Activated CD4-positive, alpha-beta T cell treated with anti-CD3 and anti-CD28 coated beads, Interleukin-2, Interleukin-6, amounts not matched to agents 100 ng/mL and 50 ng/mL, durations not matched to agents 16 hours and 8 hours (primary cell): ENCODE measurements around the gene GDA.
"Not testable (repeated sequence)": the region's sequence is repeated elsewhere in the genome, so short reads cannot be mapped to it uniquely, and the experiment has no call there.

Experiments
- DNase-seq: peaks from one replicate; pipeline ENCODE4 v3.0.0-alpha.2; 2020

GDA gene

GRCh38 chr9:72211047-72211446 is 61.8 kb downstream of the GDA start:
- DNase-seq, result no peak

DNA sequence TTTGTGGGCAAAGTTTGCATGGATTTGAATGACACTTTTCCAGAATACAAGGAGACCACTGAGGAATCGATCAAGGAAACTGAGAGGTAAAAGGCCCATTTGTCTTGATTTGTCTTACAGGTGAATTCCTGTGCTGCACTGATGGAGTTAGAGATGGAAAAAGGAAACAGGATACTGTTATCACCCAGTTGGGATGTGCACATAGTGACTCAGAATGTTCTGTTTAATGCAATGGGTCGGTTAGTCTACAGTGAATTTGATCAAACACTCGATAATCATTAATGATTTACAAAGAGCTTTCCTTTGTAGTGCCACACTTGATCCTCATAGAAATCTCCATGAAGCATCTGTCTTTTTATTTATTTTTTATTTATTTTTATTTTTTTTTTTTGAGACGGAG is 64.7 kb downstream of the GDA start:
- no peak for DNase-seq

GRCh38 chr9:72217306-72217842 is 68.1 kb downstream of the GDA start:
- DNase-seq, result no peak

GRCh38 chr9:72220589-72220988 is 71.3 kb downstream of the GDA start:
- no peak for DNase-seq

DNA sequence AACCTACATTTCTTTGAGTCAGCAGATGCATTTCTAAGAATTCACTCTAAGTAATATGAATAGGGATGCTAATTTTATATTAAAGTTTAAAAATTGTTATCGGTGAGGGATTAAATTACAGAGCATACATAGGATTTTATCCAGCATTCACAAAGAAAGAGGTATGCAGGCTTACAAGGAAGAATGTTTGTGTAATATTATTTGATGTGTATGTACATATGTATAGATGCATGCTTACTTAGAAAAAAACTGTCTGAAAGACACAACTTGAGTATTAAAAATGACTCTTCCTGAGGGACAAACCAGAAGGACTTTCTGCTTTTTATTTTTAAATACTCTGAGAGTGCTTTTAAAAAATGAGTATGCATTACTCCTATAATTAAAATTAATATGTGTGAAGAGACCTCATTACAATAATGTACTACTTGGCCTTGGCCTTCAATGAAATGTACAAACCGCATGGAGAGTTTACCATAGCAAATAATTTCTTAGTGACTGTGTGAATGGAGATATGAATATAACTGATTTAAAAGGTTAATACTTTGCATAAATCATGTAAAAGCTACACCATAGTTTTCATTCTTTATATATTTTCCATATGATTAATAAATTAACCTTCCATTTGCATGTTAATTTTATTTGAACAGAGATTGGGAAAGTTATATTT is 77.0 kb downstream of the GDA start:
- no peak for DNase-seq

GRCh38 chr9:72228282-72228681 is 79.0 kb downstream of the GDA start:
- no peak for DNase-seq

DNA sequence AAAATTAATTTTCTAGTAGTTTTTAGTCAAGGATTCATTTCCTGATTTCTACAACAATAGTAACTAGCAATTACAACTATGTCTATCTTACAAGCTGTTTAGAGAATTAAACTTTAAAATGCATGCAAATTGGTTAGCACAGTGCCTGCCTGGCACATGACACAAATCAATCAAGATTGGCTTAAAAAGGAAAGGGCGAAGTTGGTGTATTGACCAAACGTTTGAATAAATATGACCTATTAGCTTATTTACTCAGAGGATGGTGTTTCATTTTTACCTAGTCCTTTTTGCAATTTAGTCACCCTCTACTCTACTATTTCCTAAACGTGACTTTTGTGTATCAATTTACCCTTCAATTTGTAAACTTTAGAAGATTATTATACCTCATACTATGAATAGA is 83.5 kb downstream of the GDA start:
- DNase-seq, result no peak

GRCh38 chr9:72247549-72247948 is 98.3 kb downstream of the GDA start:
- DNase-seq, result no peak

DNA sequence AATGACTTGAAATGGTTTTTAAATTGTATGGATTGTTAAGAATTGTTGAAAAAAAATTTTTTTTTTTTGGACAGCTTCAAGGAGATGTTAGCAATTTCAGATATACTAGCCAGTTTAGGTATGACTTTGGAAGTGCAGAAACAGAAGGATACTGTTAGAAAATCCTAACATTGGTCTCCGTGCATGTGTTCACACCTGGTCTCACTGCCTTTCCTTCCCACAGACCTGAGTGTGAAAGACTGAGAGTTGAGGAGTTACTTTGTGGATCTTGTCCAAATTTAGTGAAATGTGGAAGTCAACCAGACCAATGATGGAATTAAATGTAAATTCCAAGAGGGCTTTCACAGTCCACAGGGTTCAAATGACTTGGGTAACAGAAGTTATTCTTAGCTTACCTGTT is 102.3 kb downstream of the GDA start:
- DNase-seq, result no peak

GRCh38 chr9:72254901-72255545 is 105.8 kb downstream of the GDA start:
- DNase-seq, result no peak

GRCh38 chr9:72255569-72255968 is 106.3 kb downstream of the GDA start:
- no peak for DNase-seq

GRCh38 chr9:72256931-72257330 is 107.7 kb downstream of the GDA start:
- DNase-seq, result no peak

GRCh38 chr9:72257814-72258213 is 108.6 kb downstream of the GDA start:
- DNase-seq, result no peak

- DNase-seq, result no peak
Observed at GRCh38 chr9:72262063-72262462, 112.8 kb downstream of the GDA start.

- DNase-seq, result no peak
Observed at GRCh38 chr9:72263572-72263971, 114.3 kb downstream of the GDA start.

DNA sequence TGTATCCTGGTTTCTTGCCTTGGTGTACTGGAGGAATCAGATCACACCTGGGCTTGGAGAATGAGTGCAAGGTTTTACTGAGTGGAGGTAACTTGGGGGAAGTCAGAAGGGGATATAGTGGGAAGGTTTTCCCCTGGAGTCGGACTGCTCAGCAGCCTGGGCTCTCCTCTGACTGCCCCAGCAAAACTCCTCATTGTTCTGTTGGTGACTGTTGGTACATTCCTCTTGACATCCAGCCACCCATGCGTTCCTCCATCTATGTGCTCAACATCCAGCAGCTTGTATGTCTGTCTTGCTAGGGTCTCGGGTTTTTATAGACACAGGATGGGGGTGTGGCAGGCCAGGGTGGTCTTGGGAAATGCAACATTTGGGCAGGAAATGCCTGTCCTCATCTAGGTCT is 119.7 kb downstream of the GDA start:
- no peak for DNase-seq

DNA sequence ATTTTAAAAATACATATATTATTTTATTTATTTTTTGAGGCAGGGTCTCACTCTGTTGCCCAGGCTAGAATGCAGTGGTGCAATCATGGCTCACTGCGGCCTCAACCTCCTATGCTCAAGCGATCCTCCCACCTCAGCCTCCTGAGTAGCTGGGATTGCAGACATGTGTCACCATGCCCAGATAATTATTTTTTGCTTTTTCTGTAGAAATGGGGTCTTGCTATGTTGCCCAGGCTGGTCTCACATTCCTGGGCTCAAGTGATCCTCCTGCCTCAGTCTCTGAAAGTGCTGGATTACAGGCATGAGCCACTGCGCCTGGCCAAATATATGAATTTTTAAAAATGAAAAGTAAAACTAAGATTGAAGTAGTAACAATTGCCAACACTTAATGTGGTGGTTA is 121.1 kb downstream of the GDA start:
- not testable (repeated sequence) for DNase-seq

DNA sequence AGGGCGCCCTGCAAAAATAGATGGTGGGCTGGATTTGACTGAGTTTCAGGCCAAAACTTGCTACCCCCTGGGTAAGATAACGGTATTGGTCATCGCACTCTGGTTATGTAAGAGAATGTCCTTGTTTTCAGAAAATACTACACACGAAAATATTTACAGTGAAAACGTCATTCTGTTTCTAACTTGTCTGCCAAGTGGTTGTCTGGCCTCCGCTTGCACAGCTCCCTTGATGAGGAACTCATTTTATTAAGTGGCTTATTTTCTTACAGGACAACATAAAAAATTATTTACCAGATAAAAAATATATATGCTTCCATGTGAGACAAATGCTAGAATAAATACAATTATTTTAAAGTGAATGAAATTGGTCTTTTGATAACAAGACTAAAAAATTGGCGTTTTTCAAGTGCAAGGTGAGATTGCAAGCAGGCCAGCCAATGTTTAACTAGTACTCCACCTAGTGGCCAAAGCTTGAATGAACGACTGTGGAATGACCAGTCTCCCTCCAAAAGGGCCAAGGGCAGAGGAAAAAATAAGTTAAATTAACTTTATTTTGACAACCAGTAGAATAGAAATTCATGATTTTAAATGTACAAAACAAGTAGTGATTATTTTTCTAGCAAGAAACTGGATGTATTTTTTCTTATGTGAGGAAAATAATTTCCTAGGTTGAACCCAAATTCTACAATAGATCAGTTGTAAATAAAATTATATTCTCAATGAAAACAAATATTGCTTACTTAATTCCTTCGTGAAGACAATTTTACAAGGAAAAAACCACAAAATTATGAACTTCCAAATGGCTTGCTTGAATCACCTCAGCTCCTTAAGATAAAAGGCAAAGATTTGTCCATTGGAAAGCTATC is 122.6 kb downstream of the GDA start:
- peak; percentile 73 for DNase-seq

- DNase-seq, result no peak
Observed at GRCh38 chr9:72274441-72274840, 125.2 kb downstream of the GDA start.

GRCh38 chr9:72274916-72275315 is 125.7 kb downstream of the GDA start:
- no peak for DNase-seq

- no peak for DNase-seq
Observed at GRCh38 chr9:72276429-72276828, 127.2 kb downstream of the GDA start.

GRCh38 chr9:72278959-72279358 is 129.7 kb downstream of the GDA start:
- no peak for DNase-seq

DNA sequence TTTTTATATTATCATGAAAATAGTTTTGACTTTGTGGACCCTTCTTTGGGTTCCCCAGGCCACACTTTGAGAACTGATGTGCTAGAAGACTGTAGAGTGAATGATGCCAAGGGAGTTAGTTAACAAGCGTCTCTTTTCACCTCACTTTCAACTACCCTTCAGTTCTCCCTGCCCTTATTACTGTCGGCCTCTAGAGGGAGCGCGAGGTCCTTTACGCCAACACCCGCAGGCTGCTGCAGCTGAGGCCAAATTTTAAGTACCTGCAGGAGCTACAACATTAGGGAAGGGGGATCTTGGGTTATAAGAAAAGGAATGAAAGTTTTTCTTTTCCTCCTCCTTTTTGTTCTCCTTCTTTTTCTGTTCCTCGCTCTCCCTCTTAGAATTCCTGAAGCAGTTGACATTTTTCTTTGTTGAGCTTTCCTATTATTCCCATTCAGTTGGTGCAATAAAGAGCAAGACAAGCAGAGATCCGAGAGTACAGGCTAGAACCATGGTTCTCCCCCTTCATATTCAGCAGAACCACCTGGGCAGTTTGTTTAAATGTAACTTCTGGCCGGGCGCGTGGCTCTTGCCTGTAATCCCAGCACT is 131.8 kb downstream of the GDA start:
- peak; percentile 77 for DNase-seq
